ENCODE results near the gene OSBP2. TPM values are rescaled to one million over a fixed set of nuclear protein-coding genes. Genes with fewer than 3 reads are reported as not detected.

Gene OSBP2
- total RNA-seq, 2 donors from 2014 or later: 1.1 to 9.4 TPM

GRCh38 chr22:30838111-30838510 lies 143.4 kb downstream of the OSBP2 start:
- H3K27ac Mint-ChIP-seq: no peak overlapping the region
- ATAC-seq (no peak), DNase-seq (no peak)
- H3K36me3 Mint-ChIP-seq (ENCODE audit: low read depth): no peaks in the 10 kb centered on the region
- no peaks in the 10 kb centered on the region for H3K9me3 ChIP-seq (ENCODE audit: control insufficient read depth, low read length, poor library complexity, severe bottlenecking)
- no peak overlapping the region for H3K4me3 Mint-ChIP-seq
- H3K4me1 Mint-ChIP-seq: no peaks in the 10 kb centered on the region
- H3K27me3 Mint-ChIP-seq: peaks cover 14% of the 10 kb centered on the region

- ATAC-seq (no peak), DNase-seq (no peak)
- H3K9me3 ChIP-seq (ENCODE audit: control insufficient read depth, low read length, poor library complexity, severe bottlenecking): no peaks in the 10 kb centered on the region
- Mint-ChIP-seq H3K27ac (no peak overlapping the region), H3K36me3 (ENCODE audit: low read depth) (no peaks in the 10 kb centered on the region), H3K27me3 (peaks cover 9% of the 10 kb centered on the region), H3K4me1 (no peaks in the 10 kb centered on the region), H3K4me3 (peak overlapping the region; percentile 2)
These were observed 146.6 kb downstream of the OSBP2 start for GRCh38 chr22:30841273-30841672.

- no peaks in the 10 kb centered on the region for H3K9me3 ChIP-seq (ENCODE audit: control insufficient read depth, low read length, poor library complexity, severe bottlenecking)
- H3K4me1 Mint-ChIP-seq: no peaks in the 10 kb centered on the region
- no peaks in the 10 kb centered on the region for H3K36me3 Mint-ChIP-seq (ENCODE audit: low read depth)
- DNase-seq: no peak
- no peak overlapping the region for H3K27ac Mint-ChIP-seq
- peaks cover 4% of the 10 kb centered on the region for H3K27me3 Mint-ChIP-seq
- no peak for ATAC-seq
- H3K4me3 Mint-ChIP-seq: no peak overlapping the region
These were observed 148.6 kb downstream of the OSBP2 start for GRCh38 chr22:30843245-30843644.

GRCh38 chr22:30847583-30847982 lies 152.9 kb downstream of the OSBP2 start:
- H3K27me3 Mint-ChIP-seq: no peaks in the 10 kb centered on the region
- DNase-seq (no peak), ATAC-seq (no peak)
- no peaks in the 10 kb centered on the region for H3K9me3 ChIP-seq (ENCODE audit: control insufficient read depth, low read length, poor library complexity, severe bottlenecking)
- no peak overlapping the region for H3K27ac Mint-ChIP-seq
- H3K4me3 Mint-ChIP-seq: no peak overlapping the region
- H3K36me3 Mint-ChIP-seq (ENCODE audit: low read depth): no peaks in the 10 kb centered on the region
- no peaks in the 10 kb centered on the region for H3K4me1 Mint-ChIP-seq

- ATAC-seq (no peak), DNase-seq (no peak)
- no peaks in the 10 kb centered on the region for H3K9me3 ChIP-seq (ENCODE audit: control insufficient read depth, low read length, poor library complexity, severe bottlenecking)
- Mint-ChIP-seq H3K4me1 (no peaks in the 10 kb centered on the region), H3K27ac (no peak overlapping the region), H3K36me3 (ENCODE audit: low read depth) (peaks cover 2% of the 10 kb centered on the region), H3K27me3 (no peaks in the 10 kb centered on the region), H3K4me3 (no peak overlapping the region)
These were observed 160.6 kb downstream of the OSBP2 start for GRCh38 chr22:30855266-30855665.

- no peak for DNase-seq
- Mint-ChIP-seq H3K27me3 (no peaks in the 10 kb centered on the region), H3K36me3 (ENCODE audit: low read depth) (peaks cover 2% of the 10 kb centered on the region), H3K4me3 (no peak overlapping the region), H3K27ac (no peak overlapping the region), H3K4me1 (no peaks in the 10 kb centered on the region)
- no peaks in the 10 kb centered on the region for H3K9me3 ChIP-seq (ENCODE audit: control insufficient read depth, low read length, poor library complexity, severe bottlenecking)
- no peak for ATAC-seq
These were observed 161.2 kb downstream of the OSBP2 start for GRCh38 chr22:30855677-30856518.

GRCh38 chr22:30856741-30857502 lies 162.2 kb downstream of the OSBP2 start:
- ATAC-seq: no peak
- no peaks in the 10 kb centered on the region for H3K4me1 Mint-ChIP-seq

GRCh38 chr22:30857791-30858190 lies 163.1 kb downstream of the OSBP2 start:
- no peak for DNase-seq

More at GRCh38 chr22:30856741-30857502, 162.2 kb downstream of the OSBP2 start:
- H3K4me3 Mint-ChIP-seq: no peak overlapping the region
- no peaks in the 10 kb centered on the region for H3K9me3 ChIP-seq (ENCODE audit: control insufficient read depth, low read length, poor library complexity, severe bottlenecking)
- H3K27me3 Mint-ChIP-seq: peaks cover 4% of the 10 kb centered on the region
- no peak for DNase-seq
- peaks cover 2% of the 10 kb centered on the region for H3K36me3 Mint-ChIP-seq (ENCODE audit: low read depth)
- no peak overlapping the region for H3K27ac Mint-ChIP-seq

GRCh38 chr22:30858976-30859713 lies 164.5 kb downstream of the OSBP2 start:
- no peak overlapping the region for H3K27ac Mint-ChIP-seq
- no peaks in the 10 kb centered on the region for H3K9me3 ChIP-seq (ENCODE audit: control insufficient read depth, low read length, poor library complexity, severe bottlenecking)
- H3K4me1 Mint-ChIP-seq: no peaks in the 10 kb centered on the region
- H3K27me3 Mint-ChIP-seq: peaks cover 6% of the 10 kb centered on the region
- ATAC-seq (no peak), DNase-seq (no peak)
- H3K4me3 Mint-ChIP-seq: no peak overlapping the region
- peaks cover 2% of the 10 kb centered on the region for H3K36me3 Mint-ChIP-seq (ENCODE audit: low read depth)

More at GRCh38 chr22:30857791-30858190, 163.1 kb downstream of the OSBP2 start:
- H3K9me3 ChIP-seq (ENCODE audit: control insufficient read depth, low read length, poor library complexity, severe bottlenecking): no peaks in the 10 kb centered on the region
- Mint-ChIP-seq H3K27ac (no peak overlapping the region), H3K36me3 (ENCODE audit: low read depth) (peaks cover 2% of the 10 kb centered on the region), H3K27me3 (peaks cover 6% of the 10 kb centered on the region), H3K4me3 (no peak overlapping the region), H3K4me1 (no peaks in the 10 kb centered on the region)
- ATAC-seq: no peak

GRCh38 chr22:30859714-30860095 lies 165.0 kb downstream of the OSBP2 start:
- H3K4me1 Mint-ChIP-seq: no peaks in the 10 kb centered on the region
- no peak for DNase-seq
- H3K9me3 ChIP-seq (ENCODE audit: control insufficient read depth, low read length, poor library complexity, severe bottlenecking): no peaks in the 10 kb centered on the region
- H3K27ac Mint-ChIP-seq: no peak overlapping the region
- ATAC-seq: no peak
- H3K27me3 Mint-ChIP-seq: peaks cover 6% of the 10 kb centered on the region
- no peaks in the 10 kb centered on the region for H3K36me3 Mint-ChIP-seq (ENCODE audit: low read depth)
- H3K4me3 Mint-ChIP-seq: no peak overlapping the region

- no peak for DNase-seq
- no peak overlapping the region for H3K4me3 Mint-ChIP-seq
- ATAC-seq: no peak
- H3K4me1 Mint-ChIP-seq: no peaks in the 10 kb centered on the region
- no peaks in the 10 kb centered on the region for H3K9me3 ChIP-seq (ENCODE audit: control insufficient read depth, low read length, poor library complexity, severe bottlenecking)
- H3K27ac Mint-ChIP-seq: no peak overlapping the region
- H3K27me3 Mint-ChIP-seq: peaks cover 6% of the 10 kb centered on the region
- no peaks in the 10 kb centered on the region for H3K36me3 Mint-ChIP-seq (ENCODE audit: low read depth)
These were observed 165.8 kb downstream of the OSBP2 start for GRCh38 chr22:30860176-30861105.

GRCh38 chr22:30861131-30861530 lies 166.5 kb downstream of the OSBP2 start:
- ATAC-seq (no peak), DNase-seq (no peak)
- no peaks in the 10 kb centered on the region for H3K9me3 ChIP-seq (ENCODE audit: control insufficient read depth, low read length, poor library complexity, severe bottlenecking)
- Mint-ChIP-seq H3K4me3 (no peak overlapping the region), H3K36me3 (ENCODE audit: low read depth) (no peaks in the 10 kb centered on the region), H3K27ac (no peak overlapping the region), H3K4me1 (no peaks in the 10 kb centered on the region), H3K27me3 (peaks cover 6% of the 10 kb centered on the region)

Data from T-helper 17 cell (primary cell).